Measurements from ENCODE around the gene GNG11.

DNA sequence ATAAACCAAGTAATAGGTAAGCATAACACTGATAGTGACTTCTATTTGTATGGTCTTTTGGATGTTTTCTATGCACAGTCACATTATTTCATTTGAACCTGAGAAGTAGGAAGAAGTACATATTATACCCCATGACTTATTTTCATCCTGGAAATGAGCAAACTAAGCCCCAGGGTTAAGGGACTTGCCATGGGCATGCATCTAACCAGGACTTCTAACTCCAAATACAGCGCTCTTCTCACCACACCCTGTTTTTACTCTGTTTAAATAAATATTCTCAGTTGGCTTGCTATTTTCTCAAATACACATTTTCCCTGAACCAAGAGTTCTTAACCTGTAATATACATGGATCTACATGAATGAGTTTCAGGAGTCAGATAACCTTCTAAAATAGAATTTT lies 16.3 kb downstream of the GNG11 start:
- TF ChIP-seq, protein P1, sequence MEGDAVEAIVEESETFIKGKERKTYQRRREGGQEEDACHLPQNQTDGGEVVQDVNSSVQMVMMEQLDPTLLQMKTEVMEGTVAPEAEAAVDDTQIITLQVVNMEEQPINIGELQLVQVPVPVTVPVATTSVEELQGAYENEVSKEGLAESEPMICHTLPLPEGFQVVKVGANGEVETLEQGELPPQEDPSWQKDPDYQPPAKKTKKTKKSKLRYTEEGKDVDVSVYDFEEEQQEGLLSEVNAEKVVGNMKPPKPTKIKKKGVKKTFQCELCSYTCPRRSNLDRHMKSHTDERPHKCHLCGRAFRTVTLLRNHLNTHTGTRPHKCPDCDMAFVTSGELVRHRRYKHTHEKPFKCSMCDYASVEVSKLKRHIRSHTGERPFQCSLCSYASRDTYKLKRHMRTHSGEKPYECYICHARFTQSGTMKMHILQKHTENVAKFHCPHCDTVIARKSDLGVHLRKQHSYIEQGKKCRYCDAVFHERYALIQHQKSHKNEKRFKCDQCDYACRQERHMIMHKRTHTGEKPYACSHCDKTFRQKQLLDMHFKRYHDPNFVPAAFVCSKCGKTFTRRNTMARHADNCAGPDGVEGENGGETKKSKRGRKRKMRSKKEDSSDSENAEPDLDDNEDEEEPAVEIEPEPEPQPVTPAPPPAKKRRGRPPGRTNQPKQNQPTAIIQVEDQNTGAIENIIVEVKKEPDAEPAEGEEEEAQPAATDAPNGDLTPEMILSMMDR (IDR thresholded peaks at IDR 0.05; ENCODE audit: extremely low read depth in 1 of 2, insufficient read depth in 1 of 2, low read depth in 1 of 2, low read length in 2 of 2) = no peak
- TF ChIP-seq EZH2 (IDR thresholded peaks at IDR 0.05; ENCODE audit: borderline replicate concordance, low read depth, low read length, severe bottlenecking) = no peak
- no peak for TF ChIP-seq POLR2AphosphoS5 (IDR thresholded peaks at IDR 0.05; ENCODE audit: insufficient read depth, low read depth, low read length)
- no peak for TF ChIP-seq POLR2A (IDR thresholded peaks at IDR 0.05; ENCODE audit: low read depth, low read length)
- TF ChIP-seq, protein P2, sequence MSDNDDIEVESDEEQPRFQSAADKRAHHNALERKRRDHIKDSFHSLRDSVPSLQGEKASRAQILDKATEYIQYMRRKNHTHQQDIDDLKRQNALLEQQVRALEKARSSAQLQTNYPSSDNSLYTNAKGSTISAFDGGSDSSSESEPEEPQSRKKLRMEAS (IDR thresholded peaks at IDR 0.05; ENCODE audit: insufficient read depth, insufficient read length) = no peak
- no peak for TF ChIP-seq JUN (IDR thresholded peaks at IDR 0.05; ENCODE audit: borderline replicate concordance, insufficient read depth, insufficient read length, low read depth)
- TF ChIP-seq MYC (IDR thresholded peaks at IDR 0.05; ENCODE audit: low read depth, low read length) = no peak
- TF ChIP-seq GATA2 (IDR thresholded peaks at IDR 0.05; ENCODE audit: insufficient read depth, insufficient read length, low read depth, low read length) = no peak
- TF ChIP-seq FOS (IDR thresholded peaks at IDR 0.05; ENCODE audit: borderline replicate concordance, insufficient read depth, low read length) = no peak
